Mucosa of descending colon (tissue), 3 donors: ENCODE measurements around the gene SLC4A4. TPM values are rescaled to one million over a fixed set of nuclear protein-coding genes. Genes with fewer than 3 reads are reported as not detected.

Experiments
- ATAC-seq: fragments of 200-7000 bp; cut with Tn5 transposase; one replicate; pipeline ENCODE4 v1.9.1; 2020; ENCODE audit warnings: mild to moderate bottlenecking, moderate library complexity
- DNase-seq, 3 donors: peaks; one replicate each; pipeline ENCODE4 v3.0.0-alpha.2; 2020
- H3K36me3 ChIP-seq: fragments of 200-600 bp; one replicate; pipeline ENCODE4 v1.8.0; 2021; ENCODE audit warnings: low read depth, mild to moderate bottlenecking
- H3K4me1 ChIP-seq: fragments of 200-600 bp; one replicate; pipeline ENCODE4 v1.8.0; 2021; ENCODE audit warnings: low read depth, mild to moderate bottlenecking
- H3K4me3 ChIP-seq: fragments of 200-600 bp; one replicate; pipeline ENCODE4 v1.8.0; 2021; ENCODE audit warnings: mild to moderate bottlenecking
- H3K9me3 ChIP-seq: fragments of 200-600 bp; one replicate; pipeline ENCODE4 v1.8.0; 2021; ENCODE audit warnings: mild to moderate bottlenecking
- intact Hi-C, 2 donors: fragments of 100-400 bp; cut with DNase I in 1 of 2; cut with micrococcal nuclease in 1 of 2; formaldehyde crosslinking; loops; one replicate each; pipeline versions ENCODE4 v1.11.0 to v1.11.1; 2022; cut with DNase I, micrococcal nuclease
- total RNA-seq, 3 donors: library from RNA; stranded (reverse); fragmentation: NEBNext Ultra II Directional in 2 of 3; extraction: Animal tissue kit (Norgen Biotek cat#: 25700) in 2 of 3; gene quantifications; one replicate each; pipeline versions ENCODE4 v1.2.1 to v1.2.4, GENCODE V29; 2021 to 2023
- TF ChIP-seq, protein P1 (sequence below): fragments of 200-600 bp; IDR thresholded peaks from one replicate; pipeline ENCODE4 v1.8.0; 2022; ENCODE audit warnings: antibody characterized with exemption, mild to moderate bottlenecking
- donor health status: DM: no; HTN: no; CAD: no; lungs with moderate emphysema.
- donor health status: DM: no; HTN: no; CAD: no.
- donor health status: DM: no; HTN: yes; CAD: no.

The SLC4A4 gene
- total RNA-seq, 3 donors from 2014 or later = 102 to 248 (median 165) TPM

DNA sequence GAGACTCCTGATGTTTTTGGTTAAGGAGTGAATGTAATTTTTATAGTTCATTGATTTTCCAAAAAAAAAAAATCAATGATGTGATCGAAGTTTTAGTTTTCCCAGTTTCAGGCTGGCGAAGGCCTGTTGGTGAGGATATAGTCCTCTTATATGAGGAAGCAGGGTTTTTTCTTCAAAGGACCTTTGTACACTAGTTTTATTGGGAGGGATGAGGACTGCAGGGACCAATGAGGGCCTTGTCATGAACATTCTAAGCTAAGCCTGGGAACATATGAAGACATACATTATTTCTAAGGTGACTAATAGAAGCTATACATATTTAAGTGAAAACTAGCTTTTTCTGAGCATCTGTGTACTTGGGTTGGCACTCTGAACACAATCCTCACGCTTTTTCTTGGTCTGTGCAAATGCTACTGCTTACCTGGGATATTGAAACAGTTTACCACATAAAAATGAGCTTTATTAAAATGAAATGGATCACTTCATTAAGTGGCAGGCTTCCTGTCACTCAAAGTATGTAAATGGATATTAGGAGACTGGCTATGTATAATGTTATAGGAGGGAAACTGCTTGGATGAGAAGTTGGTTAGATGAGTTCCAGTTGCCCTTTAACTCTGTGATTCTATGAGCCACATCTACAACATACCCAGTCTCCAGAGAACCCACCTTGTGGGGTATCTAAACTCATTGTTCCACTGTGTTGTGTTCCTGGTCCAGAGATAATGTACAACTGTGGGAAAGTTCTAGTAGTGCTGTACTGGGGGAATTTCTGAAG is 43.5 kb downstream of the SLC4A4 start:
- ATAC-seq (peak; percentile 84), DNase-seq (no peak)
- no peaks in the 10 kb centered on the region for H3K36me3 ChIP-seq
- H3K9me3 ChIP-seq = no peaks in the 10 kb centered on the region
- no peaks in the 10 kb centered on the region for H3K4me1 ChIP-seq
- TF ChIP-seq, protein P1, sequence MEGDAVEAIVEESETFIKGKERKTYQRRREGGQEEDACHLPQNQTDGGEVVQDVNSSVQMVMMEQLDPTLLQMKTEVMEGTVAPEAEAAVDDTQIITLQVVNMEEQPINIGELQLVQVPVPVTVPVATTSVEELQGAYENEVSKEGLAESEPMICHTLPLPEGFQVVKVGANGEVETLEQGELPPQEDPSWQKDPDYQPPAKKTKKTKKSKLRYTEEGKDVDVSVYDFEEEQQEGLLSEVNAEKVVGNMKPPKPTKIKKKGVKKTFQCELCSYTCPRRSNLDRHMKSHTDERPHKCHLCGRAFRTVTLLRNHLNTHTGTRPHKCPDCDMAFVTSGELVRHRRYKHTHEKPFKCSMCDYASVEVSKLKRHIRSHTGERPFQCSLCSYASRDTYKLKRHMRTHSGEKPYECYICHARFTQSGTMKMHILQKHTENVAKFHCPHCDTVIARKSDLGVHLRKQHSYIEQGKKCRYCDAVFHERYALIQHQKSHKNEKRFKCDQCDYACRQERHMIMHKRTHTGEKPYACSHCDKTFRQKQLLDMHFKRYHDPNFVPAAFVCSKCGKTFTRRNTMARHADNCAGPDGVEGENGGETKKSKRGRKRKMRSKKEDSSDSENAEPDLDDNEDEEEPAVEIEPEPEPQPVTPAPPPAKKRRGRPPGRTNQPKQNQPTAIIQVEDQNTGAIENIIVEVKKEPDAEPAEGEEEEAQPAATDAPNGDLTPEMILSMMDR = no peak
- intact Hi-C loops = no loop called here
- no peak overlapping the region for H3K4me3 ChIP-seq

DNA sequence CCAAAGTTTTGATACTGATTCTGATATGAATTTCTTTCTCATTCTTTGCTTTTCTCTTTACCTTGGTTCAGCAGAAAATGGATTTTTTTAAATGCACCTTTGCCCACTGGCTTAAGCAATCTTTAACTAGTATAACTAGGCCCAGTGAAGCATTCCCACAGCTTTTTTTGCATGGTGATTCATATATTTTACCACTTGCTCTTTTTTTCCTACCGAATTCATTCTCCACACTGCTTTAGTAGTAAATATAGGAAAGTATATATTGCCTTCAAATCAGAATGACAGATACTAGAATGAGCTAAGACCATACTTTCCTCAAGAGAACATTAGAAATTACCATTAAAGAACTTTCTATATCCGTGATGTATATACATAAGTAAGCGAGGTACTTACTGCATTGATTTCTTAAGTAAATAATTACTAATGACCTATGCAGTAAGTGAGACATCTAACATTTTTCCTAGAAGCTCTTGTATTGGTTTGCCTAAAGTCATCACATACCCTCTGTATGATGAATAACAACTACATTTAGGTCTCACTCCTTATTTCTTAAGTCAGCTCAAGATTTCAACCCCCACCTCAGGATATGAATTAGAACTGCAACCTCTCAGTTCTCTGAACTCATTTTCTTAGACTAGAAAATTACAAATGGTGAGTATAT is 44.2 kb downstream of the SLC4A4 start:
- ATAC-seq (no peak), DNase-seq (no peak)
- no peak overlapping the region for H3K4me3 ChIP-seq
- H3K36me3 ChIP-seq = no peaks in the 10 kb centered on the region
- intact Hi-C loops = no loop called here
- H3K9me3 ChIP-seq = no peaks in the 10 kb centered on the region
- TF ChIP-seq, protein P1 = no peak
- no peaks in the 10 kb centered on the region for H3K4me1 ChIP-seq

DNA sequence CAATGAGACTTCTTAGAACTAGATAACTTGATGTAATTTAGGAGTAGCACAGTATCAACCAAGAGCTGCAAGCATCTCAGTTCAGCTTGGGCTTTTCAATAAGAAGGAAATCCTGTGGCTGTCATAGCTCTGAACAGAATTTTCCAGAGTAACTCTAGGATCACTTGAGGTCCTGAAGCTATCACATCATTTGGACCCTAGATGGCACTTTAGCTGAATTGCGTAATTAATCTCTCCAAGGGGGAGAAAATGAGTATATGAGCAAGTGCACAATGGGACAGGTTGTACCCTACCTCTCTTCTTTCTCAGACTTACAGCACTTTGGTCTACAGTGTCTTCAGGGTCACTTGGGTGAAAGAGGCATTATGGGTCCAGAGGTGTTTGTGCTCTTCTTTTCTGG is 45.2 kb downstream of the SLC4A4 start:
- intact Hi-C loops = no loop called here
- no peaks in the 10 kb centered on the region for H3K9me3 ChIP-seq
- no peaks in the 10 kb centered on the region for H3K4me1 ChIP-seq
- ATAC-seq (no peak), DNase-seq (no peak)
- no peak overlapping the region for H3K4me3 ChIP-seq
- TF ChIP-seq, protein P1 = no peak
- no peaks in the 10 kb centered on the region for H3K36me3 ChIP-seq

DNA sequence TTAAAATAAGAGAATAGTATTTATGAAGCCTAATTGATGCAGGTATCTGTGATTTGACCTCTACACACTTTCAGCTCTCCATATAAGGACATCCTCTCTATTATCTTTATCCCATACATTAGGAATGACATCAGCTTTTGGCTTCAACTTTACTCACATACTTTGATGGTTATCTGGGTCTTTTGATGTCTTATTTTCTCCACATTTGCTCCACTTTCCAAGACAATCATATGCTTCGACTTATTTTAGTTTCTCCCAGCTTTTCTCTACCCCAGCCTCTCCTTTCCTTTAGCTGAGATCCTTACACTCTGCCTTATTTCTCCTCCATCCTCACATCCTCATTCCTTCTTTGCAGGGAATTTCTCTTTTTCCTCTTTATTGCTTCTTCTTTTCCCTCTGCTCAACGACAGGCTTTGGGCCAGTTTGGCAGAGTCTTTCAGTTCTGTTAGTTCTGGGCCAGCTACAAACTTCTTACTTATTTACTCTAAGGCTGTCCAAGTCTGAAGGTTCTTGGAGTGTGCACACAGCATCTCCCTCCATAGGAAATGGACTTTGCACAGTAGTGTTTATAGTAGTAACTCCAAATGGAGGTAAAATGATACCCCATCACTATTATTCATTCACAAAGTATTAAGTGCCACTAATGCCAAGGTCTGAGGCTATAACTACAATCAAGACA is 50.5 kb downstream of the SLC4A4 start:
- DNase-seq = no peak
- TF ChIP-seq, protein P1 = no peak
- intact Hi-C loops = no loop called here
- Histone ChIP-seq H3K4me1 (no peaks in the 10 kb centered on the region), H3K4me3 (no peak overlapping the region), H3K9me3 (no peaks in the 10 kb centered on the region), H3K36me3 (no peaks in the 10 kb centered on the region)
- peak; percentile 38 for ATAC-seq

DNA sequence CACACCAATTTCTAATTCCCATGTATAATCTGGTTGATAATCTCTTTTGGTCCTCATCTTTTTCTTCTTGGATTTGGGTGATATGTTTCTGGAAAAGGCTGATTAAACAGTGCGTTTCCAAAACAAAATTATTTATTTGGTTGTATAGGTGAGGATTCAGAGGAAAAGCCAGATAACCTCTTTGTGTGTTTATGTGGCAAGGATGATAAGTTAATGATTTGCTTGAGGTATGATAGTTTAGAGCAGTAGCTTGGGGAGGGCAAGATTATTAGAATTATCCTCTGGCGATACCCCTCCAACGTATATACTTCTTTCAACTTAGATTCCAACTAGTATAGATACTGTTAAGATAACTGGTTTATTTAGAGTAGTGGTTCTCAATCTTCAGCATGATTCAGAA is 53.3 kb downstream of the SLC4A4 start:
- ATAC-seq = no peak
- no peak for DNase-seq
- Histone ChIP-seq H3K36me3 (no peaks in the 10 kb centered on the region), H3K4me1 (no peaks in the 10 kb centered on the region), H3K9me3 (no peaks in the 10 kb centered on the region), H3K4me3 (no peak overlapping the region)
- intact Hi-C loops = no loop called here
- TF ChIP-seq, protein P1 = no peak
